DOHH2 (cell line): ENCODE measurements around the gene ARHGEF9.

ENCODE experiments used
- H3F3A ChIP-seq: fragments of 200-600 bp; sonication (generic), shearing (Covaris generic); 2 replicates; pipeline ENCODE4 v1.6.0; 2016; ENCODE audit warnings: antibody characterized with exemption, mild to moderate bottlenecking; ENCODE audit not compliant: control insufficient read depth, insufficient read depth
- H3K27ac ChIP-seq: fragments of 200-600 bp; sonication (generic); 2 replicates; pipeline ENCODE4 v1.5.1; 2014; ENCODE audit warnings: low read depth, mild to moderate bottlenecking, low read length, moderate library complexity
- H3K27me3 ChIP-seq: fragments of 200-600 bp; sonication (generic); 2 replicates; pipeline ENCODE4 v1.6.1; 2014; ENCODE audit warnings: mild to moderate bottlenecking, low read length, mixed read lengths; ENCODE audit not compliant: control insufficient read depth
- H3K36me3 ChIP-seq: fragments of 200-600 bp; sonication (generic); 2 replicates; pipeline ENCODE4 v1.6.1; 2014; ENCODE audit warnings: mild to moderate bottlenecking, low read length, moderate library complexity, mixed read lengths; ENCODE audit not compliant: control insufficient read depth
- H3K4me1 ChIP-seq: fragments of 200-600 bp; sonication (generic); 2 replicates; pipeline ENCODE4 v1.6.1; 2014; ENCODE audit warnings: mild to moderate bottlenecking, low read length, mixed read lengths; ENCODE audit not compliant: control insufficient read depth
- H3K4me2 ChIP-seq: fragments of 200-600 bp; sonication (generic); 2 replicates; pipeline ENCODE4 v1.6.0; 2014; ENCODE audit warnings: mild to moderate bottlenecking, low read length, moderate library complexity
- H3K4me3 ChIP-seq: fragments of 200-600 bp; sonication (generic); 2 replicates; pipeline ENCODE4 v1.5.1; 2014; ENCODE audit warnings: mild to moderate bottlenecking, low read length, mixed read lengths
- H3K79me2 ChIP-seq: fragments of 200-600 bp; sonication (generic); 2 replicates; pipeline ENCODE4 v1.6.1; 2014; ENCODE audit warnings: mild to moderate bottlenecking, low read length, mixed read lengths; ENCODE audit not compliant: control insufficient read depth
- H3K9me2 ChIP-seq: fragments of 200-600 bp; sonication (generic); replicated peaks from 2 replicates; pipeline ENCODE4 v1.6.1; 2014; ENCODE audit warnings: mild to moderate bottlenecking, low read length, mixed read lengths; ENCODE audit not compliant: control insufficient read depth
- H3K9me3 ChIP-seq: fragments of 200-600 bp; sonication (generic); 2 replicates; pipeline ENCODE4 v1.6.1; 2014; ENCODE audit warnings: antibody characterized with exemption, low read length, mixed read lengths; ENCODE audit not compliant: control insufficient read depth, insufficient read depth
- H4K20me1 ChIP-seq: fragments of 200-600 bp; sonication (generic); 2 replicates; pipeline ENCODE4 v1.6.0; 2014; ENCODE audit warnings: low read depth, mild to moderate bottlenecking, antibody characterized with exemption, low read length, moderate library complexity; ENCODE audit not compliant: control insufficient read depth, insufficient read depth
- EZH2phosphoT487 ChIP-seq: fragments of 200-600 bp; sonication (generic); IDR thresholded peaks from 2 replicates; pipeline ENCODE4 v1.6.1; 2017; ENCODE audit warnings: borderline replicate concordance, mild to moderate bottlenecking, antibody characterized with exemption, low read length, moderate library complexity, mixed read lengths
- TF ChIP-seq, protein P1 (sequence below): fragments of 200-600 bp; sonication (generic); IDR thresholded peaks from one replicate; pipeline ENCODE4 v1.5.1; 2014; ENCODE audit warnings: antibody characterized with exemption, mild to moderate bottlenecking, low read depth, low read length; ENCODE audit not compliant: poor library complexity, severe bottlenecking

Gene ARHGEF9

DNA sequence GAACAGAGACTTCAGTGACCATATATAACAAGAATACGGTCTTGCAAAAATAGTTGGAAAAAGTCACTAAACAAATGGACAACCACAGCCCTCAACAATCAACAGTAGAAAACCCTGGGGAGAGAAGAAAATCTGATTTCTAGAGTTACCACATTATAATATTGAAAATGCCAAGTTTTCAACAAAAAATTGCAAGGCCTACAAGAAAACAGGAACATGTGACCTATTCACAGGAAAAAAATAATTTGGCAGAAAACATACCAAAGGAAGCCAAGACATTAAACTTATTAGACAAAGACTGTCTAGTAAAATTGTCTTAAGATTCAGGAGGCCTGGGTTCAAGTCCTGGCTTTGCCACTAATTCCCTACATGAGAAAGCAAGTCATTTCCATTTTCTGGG is 64.7 kb downstream of the ARHGEF9 start:
- Histone ChIP-seq H3K27me3 (no peaks in the 10 kb centered on the region), H3F3A (no peaks in the 10 kb centered on the region), H3K27ac (no peak overlapping the region), H3K36me3 (peaks cover 15% of the 10 kb centered on the region), H4K20me1 (no peaks in the 10 kb centered on the region), H3K9me2 (no peaks in the 10 kb centered on the region), H3K4me3 (no peak overlapping the region), H3K4me2 (no peak overlapping the region), H3K9me3 (no peaks in the 10 kb centered on the region), H3K79me2 (no peaks in the 10 kb centered on the region), H3K4me1 (no peaks in the 10 kb centered on the region)
- TF ChIP-seq, protein P1, sequence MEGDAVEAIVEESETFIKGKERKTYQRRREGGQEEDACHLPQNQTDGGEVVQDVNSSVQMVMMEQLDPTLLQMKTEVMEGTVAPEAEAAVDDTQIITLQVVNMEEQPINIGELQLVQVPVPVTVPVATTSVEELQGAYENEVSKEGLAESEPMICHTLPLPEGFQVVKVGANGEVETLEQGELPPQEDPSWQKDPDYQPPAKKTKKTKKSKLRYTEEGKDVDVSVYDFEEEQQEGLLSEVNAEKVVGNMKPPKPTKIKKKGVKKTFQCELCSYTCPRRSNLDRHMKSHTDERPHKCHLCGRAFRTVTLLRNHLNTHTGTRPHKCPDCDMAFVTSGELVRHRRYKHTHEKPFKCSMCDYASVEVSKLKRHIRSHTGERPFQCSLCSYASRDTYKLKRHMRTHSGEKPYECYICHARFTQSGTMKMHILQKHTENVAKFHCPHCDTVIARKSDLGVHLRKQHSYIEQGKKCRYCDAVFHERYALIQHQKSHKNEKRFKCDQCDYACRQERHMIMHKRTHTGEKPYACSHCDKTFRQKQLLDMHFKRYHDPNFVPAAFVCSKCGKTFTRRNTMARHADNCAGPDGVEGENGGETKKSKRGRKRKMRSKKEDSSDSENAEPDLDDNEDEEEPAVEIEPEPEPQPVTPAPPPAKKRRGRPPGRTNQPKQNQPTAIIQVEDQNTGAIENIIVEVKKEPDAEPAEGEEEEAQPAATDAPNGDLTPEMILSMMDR, result no peak
- TF ChIP-seq EZH2phosphoT487, result no peak

DNA sequence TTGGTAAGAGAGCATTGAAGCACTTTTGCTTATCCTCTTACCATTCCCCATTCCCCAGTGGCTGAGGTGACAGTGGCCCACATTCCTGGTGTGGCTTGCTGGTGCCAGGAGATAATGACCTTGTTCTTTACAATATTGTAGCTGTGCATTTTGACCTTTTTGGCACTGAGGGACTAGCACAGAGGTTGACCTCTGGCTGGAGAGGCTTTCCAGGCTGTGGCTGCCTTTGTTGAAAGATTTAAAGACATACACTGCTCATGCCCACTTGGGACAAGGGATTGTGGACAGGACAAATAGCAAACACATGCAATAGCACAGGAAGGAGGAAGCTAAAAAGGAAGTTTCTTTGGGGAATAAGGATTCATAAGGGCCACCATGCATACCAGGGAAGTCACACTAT is 65.4 kb downstream of the ARHGEF9 start:
- H4K20me1 ChIP-seq, result no peaks in the 10 kb centered on the region
- H3K36me3 ChIP-seq, result peaks cover 15% of the 10 kb centered on the region
- H3K9me3 ChIP-seq, result no peaks in the 10 kb centered on the region
- no peak for TF ChIP-seq EZH2phosphoT487
- TF ChIP-seq, protein P1, result no peak
- no peak overlapping the region for H3K4me2 ChIP-seq
- no peak overlapping the region for H3K27ac ChIP-seq
- H3K4me1 ChIP-seq, result no peaks in the 10 kb centered on the region
- H3K27me3 ChIP-seq, result no peaks in the 10 kb centered on the region
- H3K79me2 ChIP-seq, result no peaks in the 10 kb centered on the region
- no peaks in the 10 kb centered on the region for H3K9me2 ChIP-seq
- H3K4me3 ChIP-seq, result no peak overlapping the region
- no peaks in the 10 kb centered on the region for H3F3A ChIP-seq

DNA sequence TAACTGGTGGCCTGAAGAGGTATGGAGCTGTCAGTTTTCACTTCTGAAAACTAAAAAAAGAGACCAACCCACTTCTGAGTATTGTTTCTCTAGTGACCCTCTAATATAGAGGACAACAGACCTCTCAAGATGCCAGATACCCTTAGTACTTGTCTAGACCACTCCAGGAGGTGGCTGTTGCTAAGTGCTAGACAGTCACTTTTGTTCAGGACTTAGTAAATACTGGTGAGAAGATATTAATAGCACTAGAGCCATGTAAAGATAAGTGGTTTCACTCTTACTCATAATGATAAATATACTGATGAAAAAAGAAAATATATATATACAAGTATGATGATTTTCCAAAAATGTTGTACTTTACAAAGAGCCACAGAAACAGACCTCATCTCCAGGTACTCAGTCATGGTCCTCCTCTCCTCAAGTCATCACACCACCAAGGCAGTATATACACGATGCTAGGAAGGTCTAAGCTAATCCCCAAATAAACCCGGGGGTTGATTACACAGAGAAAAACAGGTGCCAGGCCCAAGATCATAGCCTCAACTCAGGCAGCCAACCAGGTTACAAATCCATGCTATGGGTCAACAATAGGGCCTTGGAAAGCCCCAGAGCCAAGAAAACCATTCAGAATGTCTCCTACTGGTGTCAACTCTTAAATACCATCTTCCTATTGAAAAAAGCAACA is 66.9 kb downstream of the ARHGEF9 start:
- Histone ChIP-seq H3K27me3 (no peaks in the 10 kb centered on the region), H3K4me1 (no peaks in the 10 kb centered on the region), H3F3A (no peaks in the 10 kb centered on the region), H3K9me3 (no peaks in the 10 kb centered on the region), H3K9me2 (no peaks in the 10 kb centered on the region), H3K27ac (no peak overlapping the region), H3K4me3 (no peak overlapping the region), H3K79me2 (no peaks in the 10 kb centered on the region), H4K20me1 (no peaks in the 10 kb centered on the region), H3K4me2 (no peak overlapping the region), H3K36me3 (peaks cover 15% of the 10 kb centered on the region)
- TF ChIP-seq EZH2phosphoT487, result no peak
- TF ChIP-seq, protein P1, result no peak
